Stomach smooth muscle (tissue), 2 donors: ENCODE data around the gene SMAD6.
"Not testable (repeated sequence)": the region's sequence is repeated elsewhere in the genome, so short reads cannot be mapped to it uniquely, and the experiment has no call there.

ENCODE experiments used
- H3K27ac ChIP-seq: one replicate; pipeline ENCODE4 v1.7.0; 2013; ENCODE audit warnings: mild to moderate bottlenecking, low read length, inconsistent platforms
- H3K27me3 ChIP-seq, 2 donors: one replicate each; pipeline ENCODE4 v1.7.0; 2013; ENCODE audit warnings: low read length in 2 of 2; ENCODE audit not compliant: insufficient read depth in 2 of 2, control insufficient read depth in 1 of 2
- H3K36me3 ChIP-seq, 2 donors: one replicate each; pipeline ENCODE4 v1.7.0; 2013; ENCODE audit warnings: low read length in 2 of 2; ENCODE audit not compliant: control insufficient read depth in 2 of 2, insufficient read depth in 2 of 2
- H3K4me1 ChIP-seq: one replicate; pipeline ENCODE4 v1.7.0; 2013; ENCODE audit warnings: low read length; ENCODE audit not compliant: control insufficient read depth, insufficient read depth
- H3K4me3 ChIP-seq, 2 donors: one replicate each; pipeline ENCODE4 v1.7.0; 2013; ENCODE audit warnings: low read length in 2 of 2
- H3K9ac ChIP-seq, 2 donors: one replicate each; pipeline ENCODE4 v1.7.0; 2013; ENCODE audit warnings: low read length in 2 of 2, mild to moderate bottlenecking in 1 of 2
- H3K9me3 ChIP-seq, 2 donors: one replicate each; pipeline ENCODE4 v1.7.0; 2013; ENCODE audit warnings: low read length in 2 of 2; ENCODE audit not compliant: control insufficient read depth in 2 of 2
- donor health status: healthy.
- donor health status: Pancreatic carcinoma.

The SMAD6 gene

GRCh38 chr15:66828817-66829541, 126.9 kb downstream of the SMAD6 start:
- H3K27ac ChIP-seq, H3K36me3 ChIP-seq, H3K4me1 ChIP-seq, H3K9ac ChIP-seq, H3K4me3 ChIP-seq, H3K9me3 ChIP-seq, H3K27me3 ChIP-seq: not testable (repeated sequence)

GRCh38 chr15:66829551-66830121, 127.6 kb downstream of the SMAD6 start:
- H3K27ac ChIP-seq = no peak overlapping the region
- no peaks in the 10 kb centered on the region for H3K36me3 ChIP-seq
- H3K9me3 ChIP-seq = no peaks in the 10 kb centered on the region
- no peaks in the 10 kb centered on the region for H3K4me1 ChIP-seq
- H3K27me3 ChIP-seq = no peaks in the 10 kb centered on the region
- no peak overlapping the region for H3K9ac ChIP-seq
- no peak overlapping the region for H3K4me3 ChIP-seq

- H3K4me3 ChIP-seq = no peak overlapping the region
- no peaks in the 10 kb centered on the region for H3K4me1 ChIP-seq
- H3K36me3 ChIP-seq = no peaks in the 10 kb centered on the region
- no peaks in the 10 kb centered on the region for H3K9me3 ChIP-seq
- H3K27ac ChIP-seq = no peak overlapping the region
- H3K9ac ChIP-seq = no peak overlapping the region
- H3K27me3 ChIP-seq = no peaks in the 10 kb centered on the region
Measured at GRCh38 chr15:66830358-66830757, 128.3 kb downstream of the SMAD6 start.

DNA sequence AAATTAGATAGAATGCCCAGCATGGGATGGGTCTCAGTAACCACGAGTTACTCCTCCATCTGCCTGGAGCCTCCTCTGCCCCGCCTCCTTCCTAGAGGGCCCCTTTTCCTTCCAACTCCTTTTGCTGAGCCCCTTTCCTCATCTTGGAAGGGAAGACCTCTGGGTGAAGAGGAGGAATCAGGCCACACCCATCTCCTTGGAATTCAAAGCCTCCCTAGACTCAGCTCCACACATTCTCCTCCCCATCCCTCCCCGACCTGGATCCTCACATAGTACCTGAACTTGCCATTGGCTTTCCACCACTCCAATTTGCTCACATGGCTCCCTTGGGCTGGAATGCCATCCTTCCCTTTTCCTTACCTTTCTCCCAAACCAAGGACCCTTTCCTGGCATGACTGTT, 128.8 kb downstream of the SMAD6 start:
- Histone ChIP-seq H3K27me3 (no peaks in the 10 kb centered on the region), H3K27ac (no peak overlapping the region), H3K4me3 (no peak overlapping the region), H3K9me3 (no peaks in the 10 kb centered on the region), H3K4me1 (no peaks in the 10 kb centered on the region), H3K9ac (no peak overlapping the region), H3K36me3 (no peaks in the 10 kb centered on the region)

DNA sequence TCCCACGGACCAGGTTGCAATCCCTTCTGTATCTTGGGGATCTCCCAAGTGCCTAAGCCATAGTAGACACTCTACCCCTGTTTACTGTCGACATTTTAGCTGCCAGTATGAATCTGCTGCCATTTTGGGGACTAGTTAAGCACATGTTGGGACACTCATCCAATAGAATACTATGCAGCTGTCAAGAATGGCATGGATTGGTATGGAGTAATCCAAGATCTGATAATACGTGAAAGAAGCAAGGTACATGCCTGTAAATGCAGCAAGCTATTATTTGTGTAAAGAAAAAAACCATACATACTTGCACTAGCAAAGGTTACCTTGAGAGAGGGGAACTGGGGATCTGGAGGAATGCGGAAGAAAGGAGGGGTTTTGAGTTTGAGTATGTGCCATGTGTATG, 129.3 kb downstream of the SMAD6 start:
- H3K27ac ChIP-seq = no peak overlapping the region
- H3K4me3 ChIP-seq = no peak overlapping the region
- no peaks in the 10 kb centered on the region for H3K36me3 ChIP-seq
- no peak overlapping the region for H3K9ac ChIP-seq
- H3K9me3 ChIP-seq = no peaks in the 10 kb centered on the region
- H3K4me1 ChIP-seq = no peaks in the 10 kb centered on the region
- H3K27me3 ChIP-seq = no peaks in the 10 kb centered on the region

GRCh38 chr15:66831801-66832390, 129.9 kb downstream of the SMAD6 start:
- H3K36me3 ChIP-seq = no peaks in the 10 kb centered on the region
- no peaks in the 10 kb centered on the region for H3K27me3 ChIP-seq
- no peak overlapping the region for H3K9ac ChIP-seq
- H3K9me3 ChIP-seq = no peaks in the 10 kb centered on the region
- no peak overlapping the region for H3K27ac ChIP-seq
- H3K4me3 ChIP-seq = no peak overlapping the region
- H3K4me1 ChIP-seq = no peaks in the 10 kb centered on the region
